IMR-90 (cell line): ENCODE measurements around the gene GCN1. TPM values are rescaled to one million over a fixed set of nuclear protein-coding genes. Genes with fewer than 3 reads are reported as not detected.
A peak's percentile ranks its signal among the peaks of the same experiment; 100 is the strongest.

Experiments used
- ATAC-seq: fragments of 200-7000 bp; cut with Tn5 transposase; 2 replicates; pipeline ENCODE4 v1.9.1; 2020; ENCODE audit warnings: low read depth, mild to moderate bottlenecking, moderate library complexity
- BruUV-seq: library from RNA; stranded (reverse); fragments of 400-500 nt; replicated peaks from 2 replicates; lab custom pipeline; 2021; lab: Mats Ljungman, UMichigan
- CTCF ChIA-PET: fragments of 300-600 bp; formaldehyde crosslinking; extraction: SDS; loops from one replicate; lab custom pipeline; 2021; ENCODE audit warnings: antibody characterized with exemption; lab: Yijun Ruan, JAX
- POLR2A ChIA-PET: fragments of 300-600 bp; sonication (Branson Sonifier 250); formaldehyde crosslinking; loops from one replicate; lab custom pipeline; 2022; ENCODE audit warnings: antibody characterized with exemption; ENCODE audit not compliant: unreplicated experiment; lab: Charles Lee
- DNase-seq: peaks from one replicate; pipeline ENCODE4 v3.0.0; 2013
- H2AFZ ChIP-seq: replicated peaks from 2 replicates; pipeline ENCODE3; 2013; ENCODE audit warnings: low read length, mild to moderate bottlenecking; ENCODE audit not compliant: poor library complexity
- H2AK5ac ChIP-seq: 2 replicates; pipeline ENCODE4 v1.6.1; 2013; ENCODE audit warnings: low read depth, low read length, inconsistent platforms
- H2AK9ac ChIP-seq: replicated peaks from 2 replicates; pipeline ENCODE3; 2013; ENCODE audit warnings: mild to moderate bottlenecking, low read depth, low read length, moderate library complexity; ENCODE audit not compliant: poor library complexity
- H2BK120ac ChIP-seq: 2 replicates; pipeline ENCODE4 v1.6.1; 2013; ENCODE audit warnings: low read depth, low read length, inconsistent platforms
- H2BK15ac ChIP-seq: 3 replicates; pipeline ENCODE4 v1.6.1; 2013; ENCODE audit warnings: low read depth, low read length, inconsistent platforms
- H2BK20ac ChIP-seq: 2 replicates; pipeline ENCODE4 v1.6.1; 2013; ENCODE audit warnings: low read depth, mild to moderate bottlenecking, inconsistent platforms, low read length, moderate library complexity
- H2BK5ac ChIP-seq: 2 replicates; pipeline ENCODE4 v1.6.1; 2013; ENCODE audit warnings: mild to moderate bottlenecking, low read depth, low read length, inconsistent platforms; ENCODE audit not compliant: poor library complexity, severe bottlenecking
- H3K14ac ChIP-seq: replicated peaks from 2 replicates; pipeline ENCODE4 v1.6.1; 2013; ENCODE audit warnings: low read depth, low read length, inconsistent platforms
- H3K18ac ChIP-seq: 2 replicates; pipeline ENCODE4 v1.6.1; 2013; ENCODE audit warnings: low read depth, low read length, control low read depth
- H3K23ac ChIP-seq: 2 replicates; pipeline ENCODE4 v1.6.1; 2013; ENCODE audit warnings: low read depth, low read length, inconsistent platforms
- H3K27ac ChIP-seq: 2 replicates; pipeline ENCODE4 v1.5.1; 2013; ENCODE audit warnings: mild to moderate bottlenecking, control low read depth, low read length; ENCODE audit not compliant: insufficient read depth
- H3K27me3 ChIP-seq: 2 replicates; pipeline ENCODE4 v1.6.1; 2013; ENCODE audit warnings: low read length; ENCODE audit not compliant: control insufficient read depth, insufficient read depth
- H3K36me3 ChIP-seq: 2 replicates; pipeline ENCODE4 v1.6.1; 2013; ENCODE audit warnings: low read length, mixed read lengths; ENCODE audit not compliant: control insufficient read depth, insufficient read depth
- H3K4ac ChIP-seq: 2 replicates; pipeline ENCODE4 v1.6.1; 2013; ENCODE audit warnings: low read depth, low read length, inconsistent platforms
- H3K4me1 ChIP-seq: 2 replicates; pipeline ENCODE4 v1.6.1; 2013; ENCODE audit warnings: low read length, mixed read lengths; ENCODE audit not compliant: control insufficient read depth, insufficient read depth
- H3K4me2 ChIP-seq: 2 replicates; pipeline ENCODE4 v1.6.1; 2013; ENCODE audit warnings: low read depth, mild to moderate bottlenecking, control low read depth, low read length, moderate library complexity
- H3K4me3 ChIP-seq: 2 replicates; pipeline ENCODE4 v1.5.1; 2013; ENCODE audit warnings: low read depth, mild to moderate bottlenecking, control low read depth, low read length, moderate library complexity; ENCODE audit not compliant: insufficient read depth
- H3K56ac ChIP-seq: 2 replicates; pipeline ENCODE4 v1.6.1; 2013; ENCODE audit warnings: low read length, inconsistent platforms; ENCODE audit not compliant: insufficient read depth; ENCODE audit errors: extremely low read depth
- H3K79me1 ChIP-seq, 2 experiments: 2 replicates each; pipeline ENCODE4 v1.6.1; 2013; ENCODE audit warnings: low read length in 2 of 2, inconsistent platforms in 1 of 2, low read depth in 1 of 2
- H3K9ac ChIP-seq: 2 replicates; pipeline ENCODE4 v1.6.1; 2013; ENCODE audit warnings: low read depth, low read length, control low read depth
- H3K9me1 ChIP-seq: 2 replicates; pipeline ENCODE4 v1.6.1; 2013; ENCODE audit warnings: low read length, inconsistent platforms; ENCODE audit not compliant: insufficient read depth
- H3K9me3 ChIP-seq: 2 replicates; pipeline ENCODE4 v1.6.1; 2013; ENCODE audit warnings: low read length; ENCODE audit not compliant: control insufficient read depth, insufficient read depth
- H4K20me1 ChIP-seq: 2 replicates; pipeline ENCODE4 v1.6.1; 2013; ENCODE audit warnings: low read length, inconsistent platforms; ENCODE audit not compliant: insufficient read depth
- H4K5ac ChIP-seq: 2 replicates; pipeline ENCODE4 v1.6.1; 2013; ENCODE audit warnings: mild to moderate bottlenecking, low read depth, low read length, control low read depth
- H4K8ac ChIP-seq, 2 experiments: 2 replicates each; pipeline ENCODE4 v1.6.1; 2013; ENCODE audit warnings: low read depth in 2 of 2, low read length in 2 of 2, control low read depth in 1 of 2, inconsistent platforms in 1 of 2
- H4K91ac ChIP-seq: 2 replicates; pipeline ENCODE4 v1.6.1; 2013; ENCODE audit warnings: low read depth, low read length, inconsistent platforms; ENCODE audit not compliant: insufficient read depth
- RCOR1 ChIP-seq: IDR thresholded peaks from 2 replicates; pipeline ENCODE4 v1.6.1; 2012; ENCODE audit warnings: mild to moderate bottlenecking, low read length, improper control_type of control experiment; ENCODE audit not compliant: insufficient replicate concordance
- WGBS, 2 experiments: methylation state at CpG; one replicate each; pipeline versions ENCODE4 v1.1.5 to v1.1.7; 2013; ENCODE audit warnings: missing lambda C conversion rate in 2 of 2; ENCODE audit not compliant: insufficient read length in 1 of 2; ENCODE audit errors: extremely low coverage in 2 of 2; 5-methylcytosine and 5-hydroxymethylcytosine counted together
- dilution Hi-C: fragments of 300-500 bp; cut with HindIII; formaldehyde crosslinking; loops from one replicate; pipeline ENCODE4 v1.14.3; 2018; ENCODE audit warnings: low sequenced_read_pairs; ENCODE audit not compliant: unreplicated experiment
- in situ Hi-C: fragments of 300-500 bp; cut with MboI; formaldehyde crosslinking; loops from 3 replicates; pipeline ENCODE4 v1.14.3; 2019; ENCODE audit warnings: low sequenced_read_pairs, inconsistent platforms, mixed read lengths
- intact Hi-C: fragments of 100-400 bp; cut with micrococcal nuclease; formaldehyde crosslinking; loops from 2 replicates; pipeline ENCODE4 v1.10.0; 2022
- polyA plus RNA-seq, 3 experiments: library from polyadenylated mRNA; depleted of rRNA; stranded (reverse); fragments of >200 nt; gene quantifications; 2 replicates each; pipeline ENCODE4 v1.2.3, GENCODE V29; 2012; ENCODE audit warnings: low replicate concordance in 1 of 3
- total RNA-seq: library from RNA; depleted of rRNA; stranded (reverse); fragments of >200 nt; gene quantifications from 2 replicates; pipeline ENCODE4 v1.2.3, GENCODE V29; 2012
- TF ChIP-seq, protein P1 (sequence below): fragments of 150-350 bp; IDR thresholded peaks from 2 replicates; pipeline ENCODE4 v1.6.1; 2016; ENCODE audit warnings: low read depth, mild to moderate bottlenecking, low read length, moderate library complexity, borderline replicate concordance

GCN1 gene
- total and polyA plus RNA-seq, 2 of the 4 experiments (the other 2 are of a cell fraction): 57.8 to 77.6 TPM

DNA sequence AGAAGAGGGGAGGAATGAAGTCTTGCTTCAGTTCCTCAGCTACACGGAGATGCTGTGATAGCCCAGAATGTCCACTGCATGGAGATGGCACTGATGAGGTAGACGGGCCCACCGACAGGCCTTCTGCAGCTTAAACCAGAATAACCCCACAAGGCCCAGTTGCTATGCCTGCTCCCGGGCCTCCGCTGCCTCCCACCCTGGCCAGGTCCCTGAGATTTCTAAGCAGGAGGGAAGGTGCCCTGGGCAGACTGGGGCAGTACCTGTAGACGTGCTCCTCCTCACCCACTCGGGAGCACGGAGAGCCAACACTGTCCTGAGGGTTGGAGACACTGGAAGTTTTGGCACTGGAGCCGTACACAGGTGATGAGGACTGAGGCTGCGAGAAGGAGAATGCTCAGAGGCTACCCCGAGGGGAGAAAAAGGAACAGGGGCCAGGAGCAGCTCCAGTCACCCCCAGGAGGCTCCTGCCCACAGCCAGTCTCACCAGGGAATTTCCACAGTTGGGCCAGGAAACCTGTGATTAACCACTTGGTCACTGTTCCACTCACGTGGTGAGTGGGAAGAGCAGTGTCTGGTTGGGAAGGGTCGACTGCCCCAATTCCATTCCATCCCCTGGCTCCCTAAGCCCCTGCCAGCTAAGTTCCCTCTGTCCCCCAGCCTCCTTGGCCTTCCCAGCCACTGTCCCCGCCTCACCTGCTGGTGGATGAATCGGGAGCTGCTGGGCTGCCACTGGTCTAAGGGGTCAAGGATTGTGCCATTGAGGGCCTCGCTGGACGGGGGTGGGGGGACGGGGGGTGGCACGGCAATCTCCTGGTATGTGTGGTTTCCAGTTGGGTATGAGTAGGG, 29.2 kb upstream of the GCN1 start:
- Histone ChIP-seq H2BK15ac (no peak overlapping the region), H3K36me3 (peaks cover 56% of the 10 kb centered on the region), H3K23ac (no peak overlapping the region), H3K27ac (no peak overlapping the region; the same call in 1 of the 2 replicates), H2BK120ac (no peak overlapping the region), H2AK9ac (peak overlapping the region; percentile 62), H4K8ac (no peak overlapping the region), H3K4me1 (peaks cover 12% of the 10 kb centered on the region), H3K4me2 (no peak overlapping the region), H3K14ac (no peak overlapping the region), H3K18ac (no peak overlapping the region), H3K4ac (no peak overlapping the region), H2AFZ (no peak overlapping the region), H4K20me1 (peaks cover 45% of the 10 kb centered on the region), H2AK5ac (no peak overlapping the region), H3K4me3 (no peak overlapping the region), H3K9me1 (no peaks in the 10 kb centered on the region), H2BK20ac (no peak overlapping the region), H3K9ac (no peak overlapping the region), H4K5ac (no peak overlapping the region), H3K9me3 (no peaks in the 10 kb centered on the region), H3K27me3 (no peaks in the 10 kb centered on the region), H2BK5ac (no peak overlapping the region), H3K56ac (no peak overlapping the region), H4K91ac (no peak overlapping the region), H3K79me1 (peaks cover 29 to 85% of the 10 kb centered on the region in 2 experiments)
- intact Hi-C loops (no loop called here), dilution Hi-C loops (no loop called here), in situ Hi-C loops (no loop called here)
- TF ChIP-seq RCOR1: no peak
- TF ChIP-seq, protein P1, sequence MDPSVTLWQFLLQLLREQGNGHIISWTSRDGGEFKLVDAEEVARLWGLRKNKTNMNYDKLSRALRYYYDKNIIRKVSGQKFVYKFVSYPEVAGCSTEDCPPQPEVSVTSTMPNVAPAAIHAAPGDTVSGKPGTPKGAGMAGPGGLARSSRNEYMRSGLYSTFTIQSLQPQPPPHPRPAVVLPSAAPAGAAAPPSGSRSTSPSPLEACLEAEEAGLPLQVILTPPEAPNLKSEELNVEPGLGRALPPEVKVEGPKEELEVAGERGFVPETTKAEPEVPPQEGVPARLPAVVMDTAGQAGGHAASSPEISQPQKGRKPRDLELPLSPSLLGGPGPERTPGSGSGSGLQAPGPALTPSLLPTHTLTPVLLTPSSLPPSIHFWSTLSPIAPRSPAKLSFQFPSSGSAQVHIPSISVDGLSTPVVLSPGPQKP: no peak
- CTCF ChIA-PET: interaction anchor here (0.9 kb wide), 1 partner anchor 22 kb away, joined by 3 read pairs; no protein-coding TSS in a partner anchor
- whole genome bisulfite sequencing, 2 experiments: 91% methylated on average over 7 of the region's 19 CpGs; no CpG with 5 or more reads in 1 of the 2 experiments
- POLR2A ChIA-PET: no interaction called here
- DNase-seq: peak; percentile 47
- no TSS peak for BruUV-seq
- ATAC-seq: no peak
